NCI-H1694 treated with DMSO at 0.1 percent for 48 hours (cell line): Measurements from ENCODE around the gene SH2D7.
A peak's percentile ranks its signal among the peaks of the same experiment; 100 is the strongest.

Experiments
- DNase-seq: peaks from one replicate; lab custom pipeline; 2025; lab: John Stamatoyannopoulos, UW

SH2D7 gene

GRCh38 chr15:78104566-78105475 lies 12.5 kb downstream of the SH2D7 start:
- no peak for DNase-seq

DNA sequence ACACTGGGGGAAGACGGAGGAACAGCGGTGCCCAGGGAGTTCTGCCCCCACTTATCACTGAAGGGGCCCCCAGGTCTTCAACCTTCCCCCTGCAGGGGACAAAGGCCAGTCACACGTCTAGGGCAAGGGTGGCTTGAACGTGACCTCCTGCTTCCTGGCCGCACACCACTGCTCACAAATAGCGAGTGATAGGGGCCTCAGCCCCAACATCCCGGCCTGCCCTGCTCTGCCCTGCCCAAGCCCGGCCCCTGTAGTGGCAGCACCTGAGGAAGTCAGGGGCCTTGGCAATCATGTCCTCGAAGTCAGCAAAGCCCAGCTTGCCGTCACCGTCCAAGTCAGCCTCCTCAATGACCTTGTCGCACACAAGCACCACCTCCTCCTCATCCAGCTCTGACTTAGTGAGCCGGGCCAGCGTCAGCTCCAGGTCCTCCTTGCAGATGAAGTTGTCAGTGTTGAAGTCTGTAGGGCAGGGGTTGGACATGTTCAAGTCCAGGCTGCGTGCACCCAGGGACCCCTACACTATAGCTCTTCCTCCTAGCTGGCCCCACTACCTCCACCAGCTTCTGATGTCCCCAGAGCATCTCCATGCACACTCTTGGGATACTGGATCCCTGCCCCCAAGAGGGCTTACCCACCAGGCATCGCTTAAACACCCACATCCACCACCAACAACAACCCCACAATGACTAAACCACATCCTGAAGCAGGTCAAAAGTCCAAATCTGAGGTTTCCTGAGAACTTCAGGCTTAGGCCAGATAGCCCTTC lies 13.3 kb downstream of the SH2D7 start:
- DNase-seq: no peak

GRCh38 chr15:78107471-78107870 lies 15.1 kb downstream of the SH2D7 start:
- no peak for DNase-seq

DNA sequence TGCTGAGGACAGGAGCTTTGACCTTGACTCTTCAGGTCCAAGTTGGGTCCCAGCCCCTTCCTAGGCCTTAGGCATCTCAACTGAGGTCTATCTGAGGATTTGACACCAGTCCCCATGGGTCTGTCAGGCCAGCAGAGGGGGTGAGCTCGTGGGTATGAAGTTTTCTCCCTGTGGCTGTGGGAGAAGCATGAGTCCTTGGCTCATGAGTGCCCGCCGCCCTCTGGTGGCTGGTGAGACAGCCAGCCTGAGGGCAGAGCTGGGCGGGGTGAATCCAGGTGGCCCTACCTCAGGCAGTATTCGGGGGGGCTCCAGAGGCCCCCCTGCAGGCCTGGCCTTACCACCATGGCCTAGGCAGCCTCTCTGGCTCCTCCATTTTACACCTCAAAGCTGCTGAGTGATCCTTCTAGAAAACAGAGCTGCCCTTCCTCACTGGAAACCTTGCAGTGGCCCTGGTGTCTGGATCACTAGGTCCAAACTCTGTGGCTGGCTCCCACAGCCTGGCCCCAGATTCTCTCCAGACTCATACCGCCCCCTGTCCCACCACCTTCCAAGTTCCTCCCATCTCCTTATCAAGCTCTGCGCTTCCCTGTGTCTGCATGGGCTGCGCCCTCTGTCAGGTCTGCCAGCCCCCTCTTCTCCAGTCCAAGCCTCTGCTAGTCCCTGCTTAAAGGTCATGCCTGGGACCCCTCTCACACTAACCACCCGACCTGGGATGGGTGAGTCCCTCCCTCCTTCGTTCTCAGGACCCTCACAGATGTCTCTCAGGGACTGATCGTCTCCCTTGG lies 16.1 kb downstream of the SH2D7 start:
- peak; percentile 43 for DNase-seq

GRCh38 chr15:78109156-78109555 lies 16.8 kb downstream of the SH2D7 start:
- no peak for DNase-seq

- no peak for DNase-seq
Measured at GRCh38 chr15:78110096-78110495, 17.7 kb downstream of the SH2D7 start.

DNA sequence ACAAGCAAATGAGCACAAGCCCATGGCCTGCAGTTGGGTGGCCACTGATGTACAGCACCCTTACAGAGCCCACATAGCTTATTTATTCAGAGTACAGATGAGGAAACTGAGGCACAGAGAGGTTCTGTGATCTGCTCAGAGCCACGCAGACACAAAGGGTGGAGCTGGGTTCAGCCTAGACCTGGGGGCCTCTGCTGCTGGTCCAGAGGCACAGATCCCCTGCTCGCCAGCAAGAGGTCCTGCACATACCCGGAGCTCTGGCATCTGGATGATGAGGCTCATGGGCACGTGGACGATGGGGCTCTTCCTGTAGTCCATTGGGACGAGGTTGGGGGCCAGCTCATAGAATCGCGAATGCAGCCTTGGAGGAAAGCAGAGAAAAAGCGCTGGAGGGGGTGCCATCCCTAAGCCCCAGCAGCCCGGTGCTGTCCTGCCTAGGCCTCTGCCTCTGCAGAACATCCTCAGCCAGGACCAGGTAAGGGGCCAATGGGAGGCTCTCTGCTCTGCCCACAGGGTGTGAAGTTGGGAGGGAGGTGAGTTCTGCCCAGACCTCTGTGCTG lies 18.6 kb downstream of the SH2D7 start:
- DNase-seq: no peak

- no peak for DNase-seq
Measured at GRCh38 chr15:78111788-78112187, 19.4 kb downstream of the SH2D7 start.

DNA sequence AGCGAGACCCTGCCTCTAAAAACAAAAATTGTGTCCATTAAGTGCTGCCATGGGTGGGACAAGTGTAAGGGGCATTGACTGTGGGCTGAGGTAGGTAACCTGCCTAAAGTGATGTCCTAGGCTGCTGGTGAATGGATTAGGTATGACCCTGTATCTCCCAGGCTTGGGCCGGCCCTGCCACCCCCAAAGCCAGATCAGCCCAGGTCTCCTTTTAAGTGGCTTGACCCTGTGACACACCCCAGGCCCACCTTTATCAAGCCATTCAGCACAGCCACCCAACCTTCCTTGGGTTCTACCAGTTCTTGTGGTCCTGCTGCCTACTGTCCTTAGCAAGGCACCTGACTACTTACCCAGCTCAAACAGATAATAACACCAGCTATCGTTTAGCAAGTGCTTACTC lies 20.2 kb downstream of the SH2D7 start:
- DNase-seq: no peak

- DNase-seq: no peak
Measured at GRCh38 chr15:78120523-78120922, 28.2 kb downstream of the SH2D7 start.

GRCh38 chr15:78125267-78125666 lies 32.9 kb downstream of the SH2D7 start:
- DNase-seq: no peak

DNA sequence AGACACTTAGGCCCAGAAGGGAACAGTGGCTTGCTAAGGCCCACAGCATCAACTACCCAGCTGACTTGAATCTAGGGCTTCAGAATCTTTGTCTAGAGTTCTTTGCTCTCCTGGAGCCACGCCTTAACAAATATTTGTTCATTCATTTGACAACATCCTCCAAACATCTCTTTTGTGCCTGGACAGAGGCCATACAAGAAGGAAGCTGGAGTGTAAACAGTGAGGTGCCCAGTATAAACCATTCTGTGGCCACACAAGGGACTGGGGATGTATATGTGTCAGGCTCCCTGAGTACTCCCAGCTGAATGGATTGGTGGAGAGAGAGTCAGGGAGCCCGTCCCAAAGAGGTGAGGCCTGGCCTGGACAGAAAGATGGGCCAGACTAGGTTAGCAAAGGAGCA lies 35.5 kb downstream of the SH2D7 start:
- DNase-seq: no peak

- DNase-seq: no peak
Measured at GRCh38 chr15:78129077-78129750, 36.9 kb downstream of the SH2D7 start.

- DNase-seq: no peak
Measured at GRCh38 chr15:78129751-78130287, 37.5 kb downstream of the SH2D7 start.

DNA sequence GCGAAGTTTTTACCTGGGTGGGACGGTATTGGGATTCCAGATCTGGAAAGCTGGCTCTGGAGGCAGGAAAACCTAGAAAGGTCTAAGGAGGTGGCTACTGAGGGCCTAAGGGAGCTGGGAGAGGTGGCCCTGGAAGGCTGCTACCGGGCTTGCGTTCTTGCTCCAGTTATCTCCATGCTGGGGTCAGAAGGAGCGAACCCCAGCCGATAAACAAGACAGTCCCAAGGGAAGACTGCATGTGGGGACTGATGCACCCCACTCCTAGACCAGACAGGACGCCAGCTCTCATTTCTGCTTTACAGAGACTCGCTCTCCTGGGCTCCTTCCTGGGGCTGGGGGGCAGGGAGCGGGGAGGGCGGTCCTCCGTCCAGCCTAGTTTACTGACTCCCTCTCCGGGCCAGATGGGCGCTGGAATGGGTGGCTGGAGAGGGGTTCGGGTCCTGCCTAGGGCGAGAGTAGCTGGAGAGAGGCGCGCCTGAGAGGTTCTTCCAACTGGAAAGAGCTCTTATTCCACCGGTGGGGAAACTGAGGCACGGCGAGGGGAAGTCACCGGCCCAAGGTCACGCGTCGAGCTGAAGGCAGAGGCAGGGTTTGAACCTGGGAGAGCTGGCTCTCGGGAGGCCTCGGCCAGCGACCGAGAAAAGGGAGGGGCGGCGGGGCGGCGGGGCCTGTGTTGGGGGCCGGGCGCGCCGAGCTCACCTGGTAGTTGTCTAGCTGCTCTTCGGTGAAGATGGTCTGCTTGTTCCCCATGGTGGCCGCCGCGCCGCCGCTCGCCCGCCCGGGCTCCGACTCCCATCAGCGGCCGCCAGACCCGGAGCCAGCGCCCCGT lies 38.3 kb downstream of the SH2D7 start:
- no peak for DNase-seq

- peak; percentile 44 for DNase-seq
Measured at GRCh38 chr15:78131295-78132061, 39.1 kb downstream of the SH2D7 start, which contains the start of gene CIB2. Gene CIB2, minus strand, starts transcription at chr15:78131445. Its CDS starts 230 bp downstream, at chr15:78131215.

DNA sequence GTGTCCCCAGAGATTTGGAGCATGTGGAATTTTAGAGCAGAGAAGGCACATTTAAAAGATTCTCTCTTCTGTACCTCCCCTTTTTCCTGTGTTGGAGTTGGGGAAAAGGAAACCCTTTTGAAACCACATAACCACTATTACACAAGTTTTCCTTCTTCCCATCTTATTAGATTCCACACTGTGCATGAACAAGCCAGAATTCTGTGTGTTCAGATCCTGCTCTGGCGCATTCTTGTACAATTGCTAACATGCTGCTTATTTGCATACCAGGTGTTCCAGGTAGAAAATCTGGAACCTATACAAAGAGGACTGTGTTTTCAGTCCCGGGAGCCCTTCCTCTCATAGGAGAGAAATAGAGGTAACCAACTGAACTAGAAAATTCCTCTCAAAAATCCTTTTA lies 41.4 kb downstream of the SH2D7 start:
- DNase-seq: no peak

DNA sequence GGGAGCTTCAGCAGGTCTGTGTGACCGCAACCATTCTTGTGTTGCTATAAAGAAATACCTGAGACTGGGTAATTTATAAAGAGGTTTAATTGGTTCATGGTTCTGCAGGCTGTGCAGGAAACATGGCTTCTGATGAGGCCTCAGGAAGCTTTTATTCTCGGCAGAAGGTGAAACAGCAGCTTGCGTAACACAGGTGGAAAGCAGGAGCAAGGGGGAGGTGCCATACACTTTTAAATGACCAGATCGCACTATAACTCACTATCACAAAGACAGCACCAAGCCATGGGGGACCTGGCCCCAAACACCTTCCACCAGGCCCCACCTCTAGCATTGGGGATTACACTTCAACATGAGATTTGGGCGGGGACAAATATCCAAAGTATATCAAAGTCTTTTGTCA lies 47.2 kb downstream of the SH2D7 start:
- no peak for DNase-seq

GRCh38 chr15:78140292-78140691 lies 47.9 kb downstream of the SH2D7 start:
- no peak for DNase-seq
